ENCODE data around the gene KCNQ1. TPM values are rescaled to one million over a fixed set of nuclear protein-coding genes. Genes with fewer than 3 reads are reported as not detected.

Gene KCNQ1
- polyA plus RNA-seq, 1 of the 3 experiments (the other 2 are of a cell fraction), result 0.05 TPM

DNA sequence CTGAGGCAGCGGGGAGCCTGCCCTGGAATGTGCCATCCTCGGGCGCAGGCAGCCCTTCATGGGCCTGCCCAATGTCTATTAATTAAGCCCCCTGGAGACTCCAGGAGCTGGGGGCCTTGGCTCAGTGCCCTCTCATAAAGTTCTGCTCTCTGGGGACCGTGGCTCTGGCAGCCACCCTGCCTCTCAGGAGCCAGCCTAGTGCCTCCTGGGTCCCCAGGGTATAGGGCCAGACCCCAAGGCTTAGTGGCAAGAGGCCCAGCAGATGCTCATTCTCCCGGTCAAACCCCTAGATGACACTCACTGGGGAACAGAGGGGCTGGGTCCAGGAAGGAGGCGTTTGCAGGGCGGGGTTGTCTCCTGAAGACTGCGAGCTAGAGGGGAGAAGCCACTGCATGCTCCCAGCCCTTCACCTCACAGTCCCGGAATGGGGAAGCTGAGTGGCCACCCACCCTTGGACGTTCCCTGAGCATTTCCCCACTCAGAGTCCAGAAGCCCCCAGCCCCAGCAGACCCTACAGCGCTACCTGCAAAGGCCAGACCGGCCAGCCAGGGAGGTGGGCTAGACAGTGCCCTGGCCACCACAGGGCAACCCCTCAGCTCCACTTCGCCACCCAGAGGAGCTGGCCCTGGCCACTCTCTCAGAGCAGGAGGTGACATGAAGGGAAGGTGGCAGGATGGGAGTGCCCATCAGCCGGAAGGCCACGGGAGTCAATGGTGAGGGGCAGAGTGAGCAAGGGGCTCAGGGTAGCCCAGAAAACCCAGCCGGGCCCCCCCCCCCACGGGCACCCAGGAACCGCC, 357.8 kb downstream of the KCNQ1 start (continued):
- TF ChIP-seq REST (IDR thresholded peaks at IDR 0.05; ENCODE audit: low read depth, low read length) (no peak), EZH2phosphoT487 (IDR thresholded peaks at IDR 0.05; ENCODE audit: borderline replicate concordance, low read depth) (no peak), RCOR1 (IDR thresholded peaks at IDR 0.05; ENCODE audit: low read length) (no peak), FOSL2 (IDR thresholded peaks at IDR 0.05; ENCODE audit: borderline replicate concordance, low read depth) (no peak), CHD2 (IDR thresholded peaks at IDR 0.05; ENCODE audit: low read length, partially characterized antibody) (no peak), FOXM1 (IDR thresholded peaks at IDR 0.05; ENCODE audit: low read depth) (no peak), SIN3A (IDR thresholded peaks at IDR 0.05; ENCODE audit: borderline replicate concordance, low read depth, low read length) (no peak), TAF1 (IDR thresholded peaks at IDR 0.05; ENCODE audit: borderline replicate concordance, low read depth, low read length) (no peak), RFX5 (IDR thresholded peaks at IDR 0.05; ENCODE audit: low read length) (no peak), FOXJ3 (CRISPR knock-in tag; IDR thresholded peaks at IDR 0.05) (no peak)
- TF ChIP-seq, protein P1, sequence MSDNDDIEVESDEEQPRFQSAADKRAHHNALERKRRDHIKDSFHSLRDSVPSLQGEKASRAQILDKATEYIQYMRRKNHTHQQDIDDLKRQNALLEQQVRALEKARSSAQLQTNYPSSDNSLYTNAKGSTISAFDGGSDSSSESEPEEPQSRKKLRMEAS (IDR thresholded peaks at IDR 0.05; ENCODE audit: low read depth), result no peak
- TF ChIP-seq, protein P2, sequence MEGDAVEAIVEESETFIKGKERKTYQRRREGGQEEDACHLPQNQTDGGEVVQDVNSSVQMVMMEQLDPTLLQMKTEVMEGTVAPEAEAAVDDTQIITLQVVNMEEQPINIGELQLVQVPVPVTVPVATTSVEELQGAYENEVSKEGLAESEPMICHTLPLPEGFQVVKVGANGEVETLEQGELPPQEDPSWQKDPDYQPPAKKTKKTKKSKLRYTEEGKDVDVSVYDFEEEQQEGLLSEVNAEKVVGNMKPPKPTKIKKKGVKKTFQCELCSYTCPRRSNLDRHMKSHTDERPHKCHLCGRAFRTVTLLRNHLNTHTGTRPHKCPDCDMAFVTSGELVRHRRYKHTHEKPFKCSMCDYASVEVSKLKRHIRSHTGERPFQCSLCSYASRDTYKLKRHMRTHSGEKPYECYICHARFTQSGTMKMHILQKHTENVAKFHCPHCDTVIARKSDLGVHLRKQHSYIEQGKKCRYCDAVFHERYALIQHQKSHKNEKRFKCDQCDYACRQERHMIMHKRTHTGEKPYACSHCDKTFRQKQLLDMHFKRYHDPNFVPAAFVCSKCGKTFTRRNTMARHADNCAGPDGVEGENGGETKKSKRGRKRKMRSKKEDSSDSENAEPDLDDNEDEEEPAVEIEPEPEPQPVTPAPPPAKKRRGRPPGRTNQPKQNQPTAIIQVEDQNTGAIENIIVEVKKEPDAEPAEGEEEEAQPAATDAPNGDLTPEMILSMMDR (IDR thresholded peaks at IDR 0.05), result no peak

Measured in SK-N-SH (cell line).